Stimulated activated CD4-positive, alpha-beta T cell treated with anti-CD3 and anti-CD28 coated beads, Interleukin-4, amount 100 ng/mL, for 1 hour (primary cell): ENCODE results near the gene SLC25A39.

Experiments
- DNase-seq: peaks from one replicate; pipeline ENCODE4 v3.0.0-alpha.2; 2020

The SLC25A39 gene

DNA sequence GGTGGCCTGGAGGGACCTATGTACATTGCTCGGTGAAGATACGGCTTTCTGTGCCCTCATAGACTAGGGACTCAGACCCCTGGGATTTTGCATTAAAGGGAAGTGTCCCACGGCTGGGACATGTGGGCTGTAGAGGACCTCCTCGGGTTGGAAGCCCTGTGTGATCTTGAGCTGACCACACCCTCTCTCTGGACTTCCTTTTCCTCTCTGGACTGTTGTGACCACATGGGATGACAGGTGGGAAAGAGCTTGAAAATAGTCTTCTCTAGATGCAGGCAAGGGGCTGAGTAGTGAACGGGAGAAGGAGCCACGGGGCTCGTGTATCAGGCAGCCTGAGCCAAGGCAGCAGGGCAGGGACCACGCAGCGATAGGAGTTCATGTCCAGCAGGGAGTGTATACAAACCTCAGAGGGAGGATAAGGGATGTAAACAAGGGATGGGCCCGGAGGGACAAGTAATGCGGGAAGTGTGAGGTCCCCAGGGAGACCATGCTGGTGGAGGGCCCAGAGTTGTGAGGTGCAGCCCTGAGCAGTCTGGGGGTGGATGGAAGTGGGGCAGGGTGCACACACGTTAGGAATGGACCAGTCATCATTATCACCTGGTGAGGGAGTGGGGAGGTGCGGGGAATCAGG lies 52.2 kb downstream of the SLC25A39 start:
- no peak for DNase-seq
